H1 (cell line): Measurements from ENCODE around the gene ENTPD2. TPM values are rescaled to one million over a fixed set of nuclear protein-coding genes. Genes with fewer than 3 reads are reported as not detected.

Source experiments
- CTCF ChIA-PET: fragments of 300-600 bp; sonication (Branson Sonifier 250); formaldehyde crosslinking; loops from one replicate; lab custom pipeline; 2021; ENCODE audit not compliant: partially characterized antibody; lab: Charles Lee
- POLR2A ChIA-PET: fragments of 300-600 bp; sonication (Branson Sonifier 250); formaldehyde crosslinking; loops from one replicate; lab custom pipeline; 2021; ENCODE audit warnings: inconsistent platforms; ENCODE audit not compliant: partially characterized antibody; lab: Charles Lee
- DNase-seq, 2 experiments: peaks; one replicate each; pipeline versions ENCODE4 v3.0.0 to v3.0.0-alpha.2; 2010 to 2022; ENCODE audit warnings: low spot score in 2 of 2, low read depth in 1 of 2, mixed read lengths in 1 of 2
- FAIRE-seq: peaks from 2 replicates; lab custom pipeline; 2011; peaks lifted over from hg19 to GRCh38; lab: Jason Lieb, UNC
- H2AFZ ChIP-seq: 2 replicates; pipeline ENCODE4 v1.8.1; 2012; ENCODE audit warnings: low read length, inconsistent platforms
- H2AK5ac ChIP-seq: 2 replicates; pipeline ENCODE4 v1.6.1; 2013; ENCODE audit warnings: low read depth, low read length
- H2BK120ac ChIP-seq: replicated peaks from 2 replicates; pipeline ENCODE3; 2013; ENCODE audit warnings: low read depth, low read length, inconsistent platforms
- H2BK12ac ChIP-seq: 2 replicates; pipeline ENCODE4 v1.6.1; 2013; ENCODE audit warnings: low read depth, low read length
- H2BK15ac ChIP-seq: 2 replicates; pipeline ENCODE4 v1.6.1; 2013; ENCODE audit warnings: low read length
- H2BK20ac ChIP-seq: 2 replicates; pipeline ENCODE4 v1.6.1; 2013; ENCODE audit warnings: low read length
- H2BK5ac ChIP-seq: 2 replicates; pipeline ENCODE4 v1.6.1; 2013; ENCODE audit warnings: low read depth, low read length
- H3K14ac ChIP-seq: 2 replicates; pipeline ENCODE4 v1.6.1; 2013; ENCODE audit warnings: inconsistent platforms; ENCODE audit not compliant: insufficient read length
- H3K18ac ChIP-seq: 2 replicates; pipeline ENCODE4 v1.6.1; 2013; ENCODE audit warnings: low read length; ENCODE audit errors: extremely low read depth
- H3K23ac ChIP-seq: 2 replicates; pipeline ENCODE4 v1.6.1; 2013; ENCODE audit warnings: inconsistent platforms; ENCODE audit not compliant: insufficient read length
- H3K23me2 ChIP-seq: 2 replicates; pipeline ENCODE4 v1.6.1; 2013; ENCODE audit warnings: low read depth, low read length
- H3K27ac ChIP-seq: 2 replicates; pipeline ENCODE4 v1.6.1; 2011; ENCODE audit warnings: low read depth, low read length, inconsistent platforms
- H3K27me3 ChIP-seq, 4 experiments: replicated peaks in 1 of 4; 1 replicate in 1 of 4; 2 replicates in 3 of 4; pipeline versions ENCODE4 v1.6.1 to v1.8.1; 2011 to 2013; ENCODE audit warnings: low read length in 3 of 4, mild to moderate bottlenecking in 3 of 4, inconsistent platforms in 2 of 4, mixed read lengths in 2 of 4, moderate library complexity in 1 of 4; ENCODE audit not compliant: control insufficient read depth in 3 of 4, insufficient read depth in 3 of 4; ENCODE audit errors: extremely low read depth in 1 of 4
- H3K36me3 ChIP-seq, 4 experiments: 2 replicates each; pipeline versions ENCODE4 v1.6.1 to v1.8.1; 2011 to 2013; ENCODE audit warnings: mild to moderate bottlenecking in 4 of 4, low read length in 3 of 4, moderate library complexity in 2 of 4, control low read depth in 1 of 4, inconsistent platforms in 1 of 4; ENCODE audit not compliant: insufficient read depth in 4 of 4, control insufficient read depth in 2 of 4
- H3K4ac ChIP-seq: replicated peaks from 2 replicates; pipeline ENCODE3; 2013; ENCODE audit warnings: low read length, low read depth, mixed read lengths, inconsistent platforms; ENCODE audit not compliant: insufficient read length
- H3K4me1 ChIP-seq, 4 experiments: replicated peaks in 1 of 4; 1 replicate in 1 of 4; 2 replicates in 3 of 4; pipeline versions ENCODE4 v1.6.1 to v1.8.1; 2011 to 2013; ENCODE audit warnings: low read length in 3 of 4, inconsistent platforms in 2 of 4, mixed read lengths in 1 of 4; ENCODE audit not compliant: insufficient read depth in 4 of 4, control insufficient read depth in 3 of 4
- H3K4me2 ChIP-seq, 2 experiments: 2 replicates each; pipeline versions ENCODE4 v1.6.1 to v1.8.1; 2011 to 2013; ENCODE audit warnings: low read depth in 2 of 2, low read length in 2 of 2, control low read depth in 1 of 2, inconsistent platforms in 1 of 2, mild to moderate bottlenecking in 1 of 2; ENCODE audit not compliant: insufficient read depth in 1 of 2
- H3K4me3 ChIP-seq, 4 experiments: fragments of 200-600, 300-600 bp in 1 of 4; sonication (generic), shearing (Covaris generic), sonication (Bioruptor Twin) in 1 of 4; 2 replicates each; pipeline versions ENCODE4 v1.5.1 to v1.8.1; 2011 to 2016; ENCODE audit warnings: low read length in 4 of 4, low read depth in 3 of 4, control low read depth in 2 of 4, inconsistent platforms in 2 of 4, mild to moderate bottlenecking in 2 of 4, mixed read lengths in 1 of 4, moderate library complexity in 1 of 4; ENCODE audit not compliant: insufficient read depth in 2 of 4; ENCODE audit errors: extremely low read depth in 1 of 4
- H3K56ac ChIP-seq: replicated peaks from 2 replicates; pipeline ENCODE3; 2013; ENCODE audit warnings: low read depth, mild to moderate bottlenecking, mixed read lengths, low read length, inconsistent platforms; ENCODE audit not compliant: insufficient read length
- H3K79me1 ChIP-seq: 2 replicates; pipeline ENCODE4 v1.6.1; 2013; ENCODE audit warnings: low read depth, low read length, control low read depth
- H3K79me2 ChIP-seq, 2 experiments: 2 replicates each; pipeline versions ENCODE4 v1.6.1 to v1.8.1; 2012 to 2013; ENCODE audit warnings: low read length in 2 of 2, mild to moderate bottlenecking in 2 of 2, inconsistent platforms in 1 of 2; ENCODE audit not compliant: insufficient read depth in 2 of 2, control insufficient read depth in 1 of 2
- H3K9ac ChIP-seq, 4 experiments: replicated peaks in 1 of 4; 1 replicate in 1 of 4; 2 replicates in 3 of 4; pipeline versions ENCODE4 v1.6.1 to v1.8.1; 2011 to 2013; ENCODE audit warnings: low read depth in 3 of 4, low read length in 3 of 4, control low read depth in 2 of 4, mild to moderate bottlenecking in 2 of 4, moderate library complexity in 2 of 4, inconsistent platforms in 1 of 4; ENCODE audit errors: extremely low read depth in 1 of 4
- H3K9me3 ChIP-seq, 2 experiments: 2 replicates each; pipeline versions ENCODE4 v1.6.1 to v1.8.1; 2012 to 2013; ENCODE audit warnings: mild to moderate bottlenecking in 2 of 2, moderate library complexity in 2 of 2, control low read depth in 1 of 2, inconsistent platforms in 1 of 2, low read depth in 1 of 2, low read length in 1 of 2, mixed read lengths in 1 of 2; ENCODE audit not compliant: insufficient read depth in 2 of 2
- H4K20me1 ChIP-seq, 2 experiments: replicated peaks in 1 of 2; 2 replicates each; pipeline versions ENCODE3 to v1.8.1; 2011 to 2013; ENCODE audit warnings: inconsistent platforms in 2 of 2, low read length in 2 of 2, mild to moderate bottlenecking in 1 of 2; ENCODE audit not compliant: insufficient read depth in 2 of 2, control insufficient read depth in 1 of 2
- H4K5ac ChIP-seq: 2 replicates; pipeline ENCODE4 v1.6.1; 2013; ENCODE audit warnings: low read length, low read depth, mixed read lengths, inconsistent platforms; ENCODE audit not compliant: insufficient read length
- H4K8ac ChIP-seq: 2 replicates; pipeline ENCODE4 v1.8.0; 2013; ENCODE audit warnings: mild to moderate bottlenecking, moderate library complexity, low read length, inconsistent platforms; ENCODE audit not compliant: insufficient read depth; ENCODE audit errors: extremely low read depth
- H4K91ac ChIP-seq: replicated peaks from 2 replicates; pipeline ENCODE3; 2013; ENCODE audit warnings: low read length, mixed read lengths, inconsistent platforms; ENCODE audit not compliant: insufficient read length
- ASH2L ChIP-seq: fragments of 200-600, 300-600 bp; sonication (generic); IDR thresholded peaks from one replicate; pipeline ENCODE4 v1.7.1; 2017; ENCODE audit warnings: low read length
- BACH1 ChIP-seq: IDR thresholded peaks from 2 replicates; pipeline ENCODE4 v1.6.1; 2012; ENCODE audit warnings: low read length, improper control_type of control experiment
- BCL11A ChIP-seq, 2 experiments: IDR thresholded peaks; one replicate each; pipeline ENCODE4 v1.6.1; 2011; ENCODE audit warnings: low read depth in 2 of 2, low read length in 2 of 2, mild to moderate bottlenecking in 2 of 2
- CREB1 ChIP-seq: IDR thresholded peaks from 2 replicates; pipeline ENCODE4 v1.6.1; 2012; ENCODE audit warnings: inconsistent platforms
- HDAC2 ChIP-seq, 2 experiments: fragments of 300-600 bp in 1 of 2; sonication (generic) in 1 of 2; IDR thresholded peaks; 2 replicates each; pipeline ENCODE4 v1.6.1; 2011 to 2012; ENCODE audit warnings: low read depth in 2 of 2, low read length in 2 of 2, mild to moderate bottlenecking in 2 of 2, moderate library complexity in 2 of 2, borderline replicate concordance in 1 of 2, inconsistent platforms in 1 of 2
- JUND ChIP-seq: IDR thresholded peaks from 2 replicates; pipeline ENCODE4 v1.6.1; 2011; ENCODE audit warnings: mild to moderate bottlenecking, improper control_type of control experiment, low read length
- KDM1A ChIP-seq: fragments of 200-600, 300-600 bp; sonication (generic); IDR thresholded peaks from 2 replicates; pipeline ENCODE4 v1.7.1; 2016; ENCODE audit warnings: mild to moderate bottlenecking, low read length, borderline replicate concordance
- NANOG ChIP-seq: IDR thresholded peaks from 2 replicates; pipeline ENCODE4 v1.6.1; 2011; ENCODE audit warnings: low read length, low read depth, mild to moderate bottlenecking, inconsistent platforms; ENCODE audit not compliant: insufficient read depth, poor library complexity, severe bottlenecking
- RFX5 ChIP-seq: IDR thresholded peaks from 2 replicates; pipeline ENCODE4 v1.6.1; 2011; ENCODE audit warnings: low read depth, low read length, improper control_type of control experiment, borderline replicate concordance
- SIRT6 ChIP-seq: IDR thresholded peaks from one replicate; pipeline ENCODE4 v1.7.1; 2012; ENCODE audit warnings: low read length, inconsistent platforms
- TAF7 ChIP-seq: optimal IDR thresholded peaks from 2 replicates; pipeline ENCODE3; 2011; ENCODE audit warnings: low read depth, mild to moderate bottlenecking, inconsistent platforms, low read length, moderate library complexity, borderline replicate concordance
- WGBS, 2 experiments: shearing (Covaris generic) in 1 of 2; methylation state at CpG; one replicate each; pipeline versions ENCODE4 v1.1.6 to v1.1.7; 2013 to 2015; ENCODE audit warnings: low lambda C conversion rate in 2 of 2, mixed read lengths in 2 of 2, inconsistent platforms in 1 of 2, low coverage in 1 of 2, missing lambda C conversion rate in 1 of 2; ENCODE audit not compliant: insufficient replicate concordance in 2 of 2, insufficient coverage in 1 of 2, insufficient read length in 1 of 2; ENCODE audit errors: extremely low coverage in 1 of 2, missing lambda C conversion rate in 1 of 2; 5-methylcytosine and 5-hydroxymethylcytosine counted together
- polyA plus RNA-seq, 7 experiments: library from polyadenylated mRNA; depleted of rRNA in 3 of 7; stranded (reverse) in 5 of 7; unstranded in 2 of 7; fragments of >200 nt in 5 of 7; fragments of 200-250 nt in 2 of 7; gene quantifications; 1 replicate in 5 of 7; 2 replicates in 1 of 7; 4 replicates in 1 of 7; pipeline versions ENCODE4 v1.2.1 to v1.2.3, GENCODE V29; 2011 to 2013; ENCODE audit warnings: missing spikeins in 2 of 7, mixed read lengths in 2 of 7
- total RNA-seq: library from RNA; stranded (reverse); fragmentation: NEBNext Ultra II Directional; extraction: Animal tissue kit (Norgen Biotek cat#: 25700); gene quantifications from 2 replicates; pipeline ENCODE4 v1.2.1, GENCODE V29; 2021

Gene ENTPD2
- total and polyA plus RNA-seq, 2 of the 8 experiments (the other 6 are each of a cell fraction or from before 2014, with no cell fraction given): 0.65 to 3.8 TPM

DNA sequence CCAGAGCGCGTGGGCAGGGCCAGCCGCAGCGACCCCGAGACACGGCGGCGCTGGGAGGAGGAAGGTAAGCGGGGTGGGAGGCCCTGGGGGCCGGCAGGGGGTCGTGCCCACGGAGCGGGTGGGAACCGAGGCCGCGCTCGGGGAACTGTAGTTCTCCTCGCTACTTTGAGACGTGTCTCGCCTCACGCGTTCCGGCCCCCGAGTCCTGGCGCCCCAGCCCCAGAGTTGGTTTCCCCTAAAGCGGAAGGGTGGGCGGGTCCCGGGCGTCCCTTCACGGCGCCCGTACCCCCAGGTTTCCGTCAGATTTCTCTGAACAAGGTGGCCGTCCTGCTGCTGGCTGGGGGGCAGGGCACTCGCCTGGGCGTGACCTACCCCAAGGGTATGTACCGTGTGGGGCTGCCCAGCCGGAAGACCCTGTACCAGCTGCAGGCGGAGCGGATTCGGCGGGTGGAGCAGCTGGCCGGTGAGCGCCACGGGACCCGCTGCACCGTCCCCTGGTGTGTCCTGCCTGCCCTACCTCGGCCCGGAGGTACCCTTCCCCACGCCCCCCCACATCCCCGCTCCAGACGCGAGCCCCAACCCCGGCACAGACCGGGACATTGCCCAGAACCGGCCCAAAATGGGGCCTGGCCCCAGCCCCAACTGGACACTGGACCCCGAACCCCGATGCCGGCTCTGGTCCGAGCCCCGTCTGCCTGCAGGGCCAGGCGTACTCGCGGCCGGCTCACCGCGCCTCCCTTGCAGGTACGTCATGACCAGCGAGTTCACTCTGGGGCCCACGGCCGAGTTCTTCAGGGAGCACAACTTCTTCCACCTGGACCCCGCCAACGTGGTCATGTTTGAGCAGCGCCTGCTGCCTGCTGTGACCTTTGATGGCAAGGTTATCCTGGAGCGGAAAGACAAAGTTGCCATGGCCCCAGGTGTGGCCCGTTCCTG is 24.2 kb upstream of the ENTPD2 start:
- H3K56ac ChIP-seq: no peak overlapping the region
- H3K36me3 ChIP-seq: no peaks in the 10 kb centered on the region; a peak in 1 of 8 replicates
- peaks cover 20 to 52% (median 34%) of the 10 kb centered on the region in 4 experiments for H3K27me3 ChIP-seq
- ChIA-PET CTCF (interaction anchor here (2.3 to 4.6 kb wide), 3 partner anchors 9 to 49 kb away, joined by 10 to 27 read pairs (median 19); partner anchors contain the start of genes ABCA2 and NPDC1), POLR2A (interaction anchor here (1.1 to 1.4 kb wide), 2 partner anchors 9 kb away, joined by 4 to 7 read pairs; partner anchors contain the start of gene MAN1B1)
- H4K20me1 ChIP-seq: peaks cover 0 to 7% of the 10 kb centered on the region in 2 experiments
- no peak overlapping the region for H3K4ac ChIP-seq
- H2AK5ac ChIP-seq: no peak overlapping the region
- H3K4me2 ChIP-seq: peak overlapping the region; percentile 97 to 99
- H3K27ac ChIP-seq: no peak overlapping the region
- H2BK5ac ChIP-seq: no peak overlapping the region
- 12% methylated on average over 37 of the region's 76 CpGs; no CpG with 5 or more reads in 1 of the 2 experiments for WGBS, 2 experiments
- peak overlapping the region; percentile 72; the same call in 1 of the 2 replicates for H2BK15ac ChIP-seq
- no peak overlapping the region; the same call in 1 of the 2 replicates for H2AFZ ChIP-seq
- H2BK120ac ChIP-seq: no peak overlapping the region
- no peak overlapping the region for H4K91ac ChIP-seq
- H3K18ac ChIP-seq: no peak overlapping the region; the same call in 1 of the 2 replicates
- no peak for DNase-seq
- peak overlapping the region; percentile 33 to 57 (median 42) for H3K4me3 ChIP-seq
- no peaks in the 10 kb centered on the region for H3K9me3 ChIP-seq
- peaks cover 0 to 20% (median 12%) of the 10 kb centered on the region in 4 experiments; a peak in 6 of 7 replicates for H3K4me1 ChIP-seq
- H3K79me2 ChIP-seq: no peaks in the 10 kb centered on the region
- no peak overlapping the region for H2BK12ac ChIP-seq
- no peak overlapping the region for H4K5ac ChIP-seq
- no peak for FAIRE-seq
- H3K23me2 ChIP-seq: peaks cover 13% of the 10 kb centered on the region; the same call in 1 of the 2 replicates
- no peak overlapping the region for H3K9ac ChIP-seq
- peak overlapping the region; percentile 11; the same call in 1 of the 2 replicates for H4K8ac ChIP-seq
- H3K23ac ChIP-seq: no peak overlapping the region
- no peak overlapping the region for H2BK20ac ChIP-seq
- H3K14ac ChIP-seq: no peak overlapping the region
- no peaks in the 10 kb centered on the region for H3K79me1 ChIP-seq
- TF ChIP-seq BCL11A (IDR thresholded peaks at IDR 0.05; ENCODE audit: low read depth in 2 of 2, low read length in 2 of 2) (no peak), SIRT6 (no peak), HDAC2 (IDR thresholded peaks at IDR 0.05; ENCODE audit: borderline replicate concordance in 1 of 2, low read depth in 2 of 2, low read length in 2 of 2) (no peak), KDM1A (no peak), JUND (no peak), TAF7 (no peak), BACH1 (no peak), ASH2L (no peak), CREB1 (no peak), RFX5 (no peak), NANOG (no peak)
